IPS-20b (cell line): ENCODE results near the gene ZCCHC2.

ENCODE experiments used
- H3K27ac ChIP-seq: one replicate; pipeline ENCODE4 v1.5.1; 2013; ENCODE audit warnings: low read length
- H3K27me3 ChIP-seq: 2 replicates; pipeline ENCODE4 v1.6.1; 2013; ENCODE audit warnings: mild to moderate bottlenecking, low read length, inconsistent platforms; ENCODE audit not compliant: insufficient read depth
- H3K36me3 ChIP-seq: 2 replicates; pipeline ENCODE4 v1.6.1; 2013; ENCODE audit warnings: low read depth, mild to moderate bottlenecking, inconsistent platforms, low read length, moderate library complexity; ENCODE audit not compliant: insufficient read depth
- H3K4me1 ChIP-seq: 2 replicates; pipeline ENCODE4 v1.6.1; 2013; ENCODE audit warnings: mild to moderate bottlenecking, control low read depth, inconsistent platforms, low read length, moderate library complexity; ENCODE audit not compliant: insufficient read depth
- H3K4me3 ChIP-seq: 2 replicates; pipeline ENCODE4 v1.5.1; 2013; ENCODE audit warnings: mild to moderate bottlenecking, low read length, inconsistent platforms
- H3K9ac ChIP-seq: 2 replicates; pipeline ENCODE4 v1.6.1; 2013; ENCODE audit warnings: low read depth, mild to moderate bottlenecking, inconsistent platforms, low read length, moderate library complexity
- H3K9me3 ChIP-seq: 2 replicates; pipeline ENCODE4 v1.6.1; 2013; ENCODE audit warnings: mild to moderate bottlenecking, low read depth, low read length, inconsistent platforms; ENCODE audit not compliant: insufficient read depth

ZCCHC2 gene

GRCh38 chr18:62522504-62523254 is at the start of gene ZCCHC2:
Gene ZCCHC2 (plus strand): TSS chr18:62523025. CDS start chr18:62523425, 400 bp downstream.
- H3K27ac ChIP-seq = no peak within 1 kb of the TSS

GRCh38 chr18:62479574-62479973 is 43.3 kb upstream of the ZCCHC2 start:
- H3K27ac ChIP-seq = no peak overlapping the region
- H3K36me3 ChIP-seq = no peaks in the 10 kb centered on the region
- peaks cover 10% of the 10 kb centered on the region for H3K9me3 ChIP-seq
- H3K4me3 ChIP-seq = no peak overlapping the region
- no peaks in the 10 kb centered on the region for H3K27me3 ChIP-seq
- H3K9ac ChIP-seq = no peak overlapping the region
- H3K4me1 ChIP-seq = no peaks in the 10 kb centered on the region

More at GRCh38 chr18:62522504-62523254, at the start of gene ZCCHC2:
- Histone ChIP-seq H3K9me3 (no peaks in the 10 kb centered on the region), H3K4me3 (peak within 1 kb of the TSS; percentile 79), H3K27me3 (peaks cover 48% of the 10 kb centered on the region), H3K9ac (peak within 1 kb of the TSS; percentile 66; the same call in 1 of the 2 replicates), H3K36me3 (no peaks in the 10 kb centered on the region), H3K4me1 (peaks cover 21% of the 10 kb centered on the region; the same call in 1 of the 2 replicates)

GRCh38 chr18:62480927-62481326 is 41.9 kb upstream of the ZCCHC2 start:
- H3K9ac ChIP-seq = no peak overlapping the region
- no peaks in the 10 kb centered on the region for H3K27me3 ChIP-seq
- H3K27ac ChIP-seq = no peak overlapping the region
- H3K4me1 ChIP-seq = peaks cover 2% of the 10 kb centered on the region; the same call in 1 of the 2 replicates
- H3K36me3 ChIP-seq = no peaks in the 10 kb centered on the region
- H3K9me3 ChIP-seq = peaks cover 10% of the 10 kb centered on the region
- H3K4me3 ChIP-seq = no peak overlapping the region

GRCh38 chr18:62484941-62485340 is 37.9 kb upstream of the ZCCHC2 start:
- Histone ChIP-seq H3K4me3 (no peak overlapping the region), H3K4me1 (peaks cover 5% of the 10 kb centered on the region; the same call in 1 of the 2 replicates), H3K36me3 (no peaks in the 10 kb centered on the region), H3K9ac (no peak overlapping the region), H3K27ac (no peak overlapping the region), H3K27me3 (no peaks in the 10 kb centered on the region), H3K9me3 (peaks cover 8% of the 10 kb centered on the region)

- Histone ChIP-seq H3K4me3 (no peak overlapping the region), H3K4me1 (peaks cover 5% of the 10 kb centered on the region; the same call in 1 of the 2 replicates), H3K27ac (no peak overlapping the region), H3K36me3 (no peaks in the 10 kb centered on the region), H3K9ac (no peak overlapping the region), H3K9me3 (0 out of 2 replicates have a peak, but pooled peaks cover under 1% of the 10 kb centered on the region), H3K27me3 (no peaks in the 10 kb centered on the region)
These were observed 37.1 kb upstream of the ZCCHC2 start for GRCh38 chr18:62485684-62486083.

- Histone ChIP-seq H3K27ac (no peak overlapping the region), H3K4me1 (peaks cover 5% of the 10 kb centered on the region; the same call in 1 of the 2 replicates), H3K36me3 (no peaks in the 10 kb centered on the region), H3K9me3 (no peaks in the 10 kb centered on the region), H3K27me3 (no peaks in the 10 kb centered on the region), H3K4me3 (no peak overlapping the region), H3K9ac (no peak overlapping the region)
These were observed 36.4 kb upstream of the ZCCHC2 start for GRCh38 chr18:62486290-62486964.

- Histone ChIP-seq H3K4me3 (no peak overlapping the region), H3K9ac (no peak overlapping the region), H3K27me3 (no peaks in the 10 kb centered on the region)
These were observed 35.7 kb upstream of the ZCCHC2 start for GRCh38 chr18:62487161-62487560.

GRCh38 chr18:62490967-62491695 is 31.7 kb upstream of the ZCCHC2 start:
- no peak overlapping the region for H3K9ac ChIP-seq
- no peaks in the 10 kb centered on the region for H3K27me3 ChIP-seq
- no peaks in the 10 kb centered on the region for H3K36me3 ChIP-seq
- no peaks in the 10 kb centered on the region for H3K9me3 ChIP-seq
- H3K27ac ChIP-seq = no peak overlapping the region
- no peak overlapping the region for H3K4me3 ChIP-seq
- peaks cover under 1% of the 10 kb centered on the region; the same call in 1 of the 2 replicates for H3K4me1 ChIP-seq

More at GRCh38 chr18:62487161-62487560, 35.7 kb upstream of the ZCCHC2 start:
- Histone ChIP-seq H3K36me3 (no peaks in the 10 kb centered on the region), H3K27ac (no peak overlapping the region), H3K4me1 (peaks cover 5% of the 10 kb centered on the region; the same call in 1 of the 2 replicates), H3K9me3 (no peaks in the 10 kb centered on the region)

- Histone ChIP-seq H3K4me1 (no peaks in the 10 kb centered on the region), H3K27ac (no peak overlapping the region), H3K9ac (no peak overlapping the region), H3K36me3 (no peaks in the 10 kb centered on the region), H3K27me3 (no peaks in the 10 kb centered on the region), H3K9me3 (no peaks in the 10 kb centered on the region), H3K4me3 (no peak overlapping the region)
These were observed 29.6 kb upstream of the ZCCHC2 start for GRCh38 chr18:62493033-62493862.

- Histone ChIP-seq H3K27me3 (no peaks in the 10 kb centered on the region), H3K9ac (no peak overlapping the region), H3K36me3 (no peaks in the 10 kb centered on the region), H3K4me3 (no peak overlapping the region), H3K4me1 (peaks cover 4% of the 10 kb centered on the region; the same call in 1 of the 2 replicates), H3K27ac (no peak overlapping the region), H3K9me3 (no peaks in the 10 kb centered on the region)
These were observed 28.1 kb upstream of the ZCCHC2 start for GRCh38 chr18:62494764-62495163.

- H3K36me3 ChIP-seq = no peaks in the 10 kb centered on the region
- H3K27me3 ChIP-seq = no peaks in the 10 kb centered on the region
- H3K9ac ChIP-seq = no peak overlapping the region
- H3K4me1 ChIP-seq = peaks cover 4% of the 10 kb centered on the region; the same call in 1 of the 2 replicates
- no peaks in the 10 kb centered on the region for H3K9me3 ChIP-seq
- H3K27ac ChIP-seq = no peak overlapping the region
- H3K4me3 ChIP-seq = no peak overlapping the region
These were observed 26.6 kb upstream of the ZCCHC2 start for GRCh38 chr18:62496262-62496661.
